ENCODE measurements around the gene GLUD1.
"Not testable (repeated sequence)": the region's sequence is repeated elsewhere in the genome, so short reads cannot be mapped to it uniquely, and the experiment has no call there.

DNA sequence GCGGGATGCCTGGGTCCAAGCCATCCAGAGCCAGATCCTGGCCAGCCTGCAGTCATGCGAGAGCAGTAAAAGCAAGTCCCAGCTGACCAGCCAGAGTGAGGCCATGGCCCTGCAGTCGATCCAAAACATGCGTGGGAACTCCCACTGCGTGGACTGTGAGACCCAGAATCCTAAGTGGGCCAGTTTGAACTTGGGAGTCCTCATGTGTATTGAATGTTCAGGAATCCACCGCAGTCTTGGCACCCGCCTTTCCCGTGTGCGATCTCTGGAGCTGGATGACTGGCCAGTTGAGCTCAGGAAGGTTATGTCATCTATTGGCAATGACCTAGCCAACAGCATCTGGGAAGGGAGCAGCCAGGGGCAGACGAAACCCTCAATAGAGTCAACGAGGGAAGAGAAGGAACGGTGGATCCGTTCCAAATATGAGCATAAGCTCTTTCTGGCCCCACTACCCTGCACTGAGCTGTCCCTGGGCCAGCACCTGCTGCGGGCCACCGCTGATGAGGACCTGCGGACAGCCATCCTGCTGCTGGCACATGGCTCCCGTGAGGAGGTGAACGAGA, 85.4 kb downstream of the GLUD1 start:
- TF ChIP-seq POLR2A, POLR2AphosphoS5 (IDR thresholded peaks at IDR 0.05): not testable (repeated sequence)
- TF ChIP-seq, protein P1, sequence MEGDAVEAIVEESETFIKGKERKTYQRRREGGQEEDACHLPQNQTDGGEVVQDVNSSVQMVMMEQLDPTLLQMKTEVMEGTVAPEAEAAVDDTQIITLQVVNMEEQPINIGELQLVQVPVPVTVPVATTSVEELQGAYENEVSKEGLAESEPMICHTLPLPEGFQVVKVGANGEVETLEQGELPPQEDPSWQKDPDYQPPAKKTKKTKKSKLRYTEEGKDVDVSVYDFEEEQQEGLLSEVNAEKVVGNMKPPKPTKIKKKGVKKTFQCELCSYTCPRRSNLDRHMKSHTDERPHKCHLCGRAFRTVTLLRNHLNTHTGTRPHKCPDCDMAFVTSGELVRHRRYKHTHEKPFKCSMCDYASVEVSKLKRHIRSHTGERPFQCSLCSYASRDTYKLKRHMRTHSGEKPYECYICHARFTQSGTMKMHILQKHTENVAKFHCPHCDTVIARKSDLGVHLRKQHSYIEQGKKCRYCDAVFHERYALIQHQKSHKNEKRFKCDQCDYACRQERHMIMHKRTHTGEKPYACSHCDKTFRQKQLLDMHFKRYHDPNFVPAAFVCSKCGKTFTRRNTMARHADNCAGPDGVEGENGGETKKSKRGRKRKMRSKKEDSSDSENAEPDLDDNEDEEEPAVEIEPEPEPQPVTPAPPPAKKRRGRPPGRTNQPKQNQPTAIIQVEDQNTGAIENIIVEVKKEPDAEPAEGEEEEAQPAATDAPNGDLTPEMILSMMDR (IDR thresholded peaks at IDR 0.05): not testable (repeated sequence)
